ENCODE results near the gene ENO1.
"Not testable (repeated sequence)": the region's sequence is repeated elsewhere in the genome, so short reads cannot be mapped to it uniquely, and the experiment has no call there.

Gene ENO1

GRCh38 chr1:8845104-8846097 lies 33.1 kb downstream of the ENO1 start:
- no peak for DNase-seq (ENCODE audit: low read depth in 2 of 2)

- no peak for DNase-seq (ENCODE audit: low read depth in 2 of 2)
Observed at GRCh38 chr1:8844501-8845006, 33.9 kb downstream of the ENO1 start.

GRCh38 chr1:8841395-8841794 lies 37.1 kb downstream of the ENO1 start:
- no peak for DNase-seq (ENCODE audit: low read depth in 2 of 2)

DNA sequence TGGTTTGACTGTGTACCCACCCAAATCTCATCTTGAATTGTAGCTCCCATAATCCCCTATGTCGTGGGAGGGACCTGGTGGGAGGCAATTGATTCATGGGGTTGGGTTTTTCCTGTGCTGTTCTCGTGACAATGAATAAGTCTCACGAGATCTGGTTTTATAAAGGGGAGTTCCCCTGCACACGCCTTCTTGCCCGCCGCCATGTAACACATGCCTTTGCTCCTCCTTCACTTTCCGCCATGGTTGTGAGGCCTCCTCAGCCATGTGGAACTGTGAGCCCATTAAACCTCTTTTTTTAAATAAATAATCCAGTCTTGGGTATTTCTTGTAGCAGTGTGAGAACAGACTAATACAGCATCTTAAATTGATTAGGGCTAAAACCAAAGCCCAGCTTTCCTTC lies 38.5 kb downstream of the ENO1 start:
- no peak for DNase-seq (ENCODE audit: low read depth in 2 of 2)

DNA sequence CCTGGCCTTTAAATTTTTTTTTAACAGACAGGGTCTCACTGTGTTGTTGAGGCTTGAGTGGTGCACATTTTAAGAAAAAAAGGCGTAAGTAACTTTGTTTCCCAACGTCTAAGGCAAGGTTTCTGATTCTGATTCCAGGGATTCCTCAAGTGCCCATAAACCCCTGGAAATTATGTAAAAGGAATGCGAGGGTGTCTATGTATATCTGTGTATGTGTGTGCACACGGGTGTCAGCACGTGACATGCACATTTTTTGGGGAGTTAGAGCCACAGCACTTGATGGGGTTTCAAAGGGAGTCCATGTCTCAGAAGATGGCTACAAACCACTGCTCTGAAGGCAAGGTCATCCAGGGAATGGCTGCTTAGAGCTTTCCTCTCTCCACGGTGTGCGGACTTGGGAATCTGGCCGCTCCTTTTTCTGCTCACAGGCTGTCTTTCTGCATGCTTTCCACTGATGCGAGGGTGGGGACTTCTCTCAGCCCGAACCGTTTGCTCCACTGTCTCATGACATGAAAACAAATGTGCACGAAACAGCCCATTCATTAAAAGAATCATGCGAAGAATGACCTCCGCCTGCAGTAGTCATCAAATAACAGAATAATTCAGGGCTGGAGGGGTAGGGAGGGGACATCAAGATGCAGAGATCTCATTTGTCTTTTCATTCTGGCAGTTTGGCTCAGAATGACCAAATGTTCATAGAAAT lies 42.4 kb downstream of the ENO1 start:
- no peak for DNase-seq (ENCODE audit: low read depth in 2 of 2)

GRCh38 chr1:8831340-8831739 lies 47.1 kb downstream of the ENO1 start:
- DNase-seq (ENCODE audit: low read depth in 2 of 2), result no peak

DNA sequence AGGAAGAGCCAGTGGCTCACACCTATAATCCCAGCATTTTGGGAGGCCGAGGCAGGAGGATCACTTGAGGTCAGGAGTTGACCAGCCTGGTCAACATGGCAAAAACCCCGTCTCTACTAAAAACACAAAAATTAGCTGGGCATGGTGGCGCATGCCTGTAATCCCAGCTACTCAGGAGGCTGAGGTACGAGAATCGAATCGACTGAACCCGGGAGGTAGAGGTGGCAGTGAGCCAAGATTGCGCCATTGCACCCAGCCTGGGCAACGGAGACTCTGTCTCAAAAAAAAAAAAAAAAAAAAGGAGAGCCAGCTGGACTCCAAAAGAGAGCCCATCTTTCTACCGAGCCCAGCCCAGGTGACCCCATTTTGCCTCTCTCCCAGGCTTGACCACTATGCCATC lies 47.8 kb downstream of the ENO1 start:
- not testable (repeated sequence) for DNase-seq (ENCODE audit: low read depth in 2 of 2)

DNA sequence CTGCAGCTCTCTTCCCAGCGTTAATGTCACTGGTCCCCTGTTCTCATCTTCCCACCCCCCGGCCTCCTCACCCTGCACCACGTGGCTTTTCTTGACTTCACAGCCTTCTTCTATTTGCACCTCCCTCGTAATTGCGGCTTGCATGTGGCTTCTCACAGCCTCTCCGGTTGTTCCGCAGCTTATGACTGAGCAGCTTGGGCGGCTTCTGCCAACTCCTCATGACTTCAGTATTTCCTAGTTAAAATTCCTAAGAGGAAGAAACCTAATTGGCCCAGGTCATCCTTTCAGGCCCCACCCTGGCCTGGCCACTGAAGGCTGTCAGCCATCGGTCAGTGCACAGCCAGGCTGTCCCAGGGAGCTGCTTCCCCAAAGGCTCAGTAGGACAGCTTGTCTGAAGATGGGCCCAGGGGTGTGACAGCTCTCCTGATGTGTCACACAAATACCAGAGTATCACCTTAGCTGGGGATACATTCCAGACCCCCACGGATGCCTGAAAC lies 52.5 kb downstream of the ENO1 start:
- DNase-seq (ENCODE audit: low read depth in 2 of 2), result no peak

DNA sequence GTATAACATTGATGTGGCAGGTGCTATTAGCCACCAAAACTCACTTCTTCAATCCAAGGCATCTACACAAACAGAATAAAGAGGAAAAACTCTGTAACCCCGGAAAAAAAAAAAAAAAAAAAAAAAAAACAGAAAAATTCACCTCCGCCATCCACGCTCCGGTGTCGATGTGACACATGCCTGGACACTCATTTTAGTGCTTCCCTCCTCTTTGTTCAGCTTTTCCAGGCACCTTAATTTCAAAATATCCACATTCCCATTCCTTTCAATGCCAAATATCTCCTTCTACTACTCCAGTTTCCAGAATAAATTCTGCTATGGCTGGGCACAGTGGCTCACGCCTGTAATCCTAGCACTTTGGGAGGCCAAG lies 55.2 kb downstream of the ENO1 start:
- no peak for DNase-seq (ENCODE audit: low read depth in 2 of 2)

GRCh38 chr1:8822373-8823294 lies 55.9 kb downstream of the ENO1 start:
- DNase-seq (ENCODE audit: low read depth in 2 of 2), result no peak

DNA sequence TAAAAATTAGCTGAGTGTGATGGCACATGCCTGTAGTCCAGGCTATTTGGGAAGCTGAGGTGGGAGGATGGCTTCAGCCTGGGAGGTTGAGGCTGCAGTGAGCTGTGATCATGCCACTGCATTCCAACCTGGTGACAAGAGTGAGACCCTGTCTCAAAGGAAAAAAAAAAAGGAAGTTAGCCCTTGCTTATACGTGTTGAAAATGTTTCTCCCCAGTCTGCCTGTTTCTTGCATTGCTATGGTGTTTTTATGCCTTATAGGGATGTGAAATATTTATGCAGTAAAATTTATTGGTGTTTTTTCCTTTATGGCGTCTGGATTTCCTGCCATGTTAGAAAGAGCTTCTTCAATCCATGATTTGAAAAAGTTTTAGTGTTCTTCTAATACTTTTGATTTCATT lies 57.4 kb downstream of the ENO1 start:
- DNase-seq (ENCODE audit: low read depth in 2 of 2), result no peak

DNA sequence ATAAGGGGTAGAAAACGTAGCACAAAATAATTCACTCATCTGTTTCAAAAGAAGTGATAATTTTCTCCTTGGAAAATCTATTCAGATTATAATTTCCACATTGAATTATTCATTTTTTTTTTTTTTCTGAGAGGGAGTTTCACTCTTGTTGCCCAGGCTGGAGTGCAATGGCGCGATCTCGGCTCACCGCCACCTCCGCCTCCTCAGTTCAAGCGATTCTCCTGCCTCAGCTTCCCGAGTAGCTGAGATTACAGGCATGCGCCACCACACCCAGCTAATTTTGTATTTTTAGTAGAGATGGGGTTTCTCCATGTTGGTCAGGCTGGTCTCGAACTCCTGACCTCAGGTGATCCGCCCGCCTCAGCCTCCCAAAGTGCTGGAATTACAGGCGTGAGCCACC lies 59.7 kb downstream of the ENO1 start:
- DNase-seq (ENCODE audit: low read depth in 2 of 2), result not testable (repeated sequence)

DNA sequence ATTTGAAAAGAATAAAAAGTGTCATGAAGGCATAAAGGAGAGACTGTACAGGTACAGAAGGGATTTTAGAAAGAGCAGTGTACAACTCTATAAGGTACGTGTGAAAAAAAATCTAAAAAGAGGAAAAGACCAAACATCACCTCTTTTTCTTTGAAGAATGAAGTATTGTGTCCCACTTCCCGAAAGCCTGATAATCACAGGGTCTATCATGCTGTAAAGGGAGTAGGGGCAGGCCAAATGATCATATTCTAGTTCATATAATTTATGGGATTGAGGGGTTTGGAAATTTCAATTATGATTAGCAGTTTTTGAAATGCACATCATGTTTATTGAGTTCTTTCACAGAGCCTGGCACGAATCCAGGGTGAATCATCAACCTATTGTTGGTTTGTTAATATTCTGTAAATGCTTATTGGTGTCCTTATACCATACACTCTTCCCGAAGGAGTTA lies 60.1 kb downstream of the ENO1 start:
- no peak for DNase-seq (ENCODE audit: low read depth in 2 of 2)

GRCh38 chr1:8817412-8818324 lies 60.8 kb downstream of the ENO1 start, which contains the start of gene RERE:
TSS of gene RERE (minus strand) at chr1:8817640.
- DNase-seq (ENCODE audit: low read depth in 2 of 2), result peak; percentile 88 to 94

- DNase-seq (ENCODE audit: low read depth in 2 of 2), result peak in 1 of 2 donors; percentile 7
Observed at GRCh38 chr1:8816831-8817411, 61.6 kb downstream of the ENO1 start.

- DNase-seq (ENCODE audit: low read depth in 2 of 2), result no peak
Observed at GRCh38 chr1:8816264-8816663, 62.2 kb downstream of the ENO1 start.

GRCh38 chr1:8815582-8816151 lies 62.8 kb downstream of the ENO1 start:
- DNase-seq (ENCODE audit: low read depth in 2 of 2), result no peak

DNA sequence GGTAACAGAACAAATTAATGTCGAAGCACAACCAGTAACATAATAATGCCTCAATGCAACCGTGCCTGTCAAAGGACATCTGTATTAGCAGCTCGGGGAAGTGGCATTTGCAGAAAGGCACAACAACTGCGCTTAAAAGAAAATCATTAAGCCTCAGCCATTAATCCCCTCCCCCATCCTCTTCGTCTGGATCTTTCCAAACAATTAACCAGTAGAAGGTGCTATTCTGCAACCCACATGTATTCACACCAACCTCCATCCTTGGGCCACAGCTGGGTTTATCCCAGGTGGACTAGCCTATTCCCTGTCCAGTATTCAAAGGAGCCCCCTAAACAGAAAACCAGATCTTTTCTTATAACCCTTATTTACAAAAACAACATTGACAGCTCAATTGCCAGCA lies 63.6 kb downstream of the ENO1 start:
- no peak for DNase-seq (ENCODE audit: low read depth in 2 of 2)

DNA sequence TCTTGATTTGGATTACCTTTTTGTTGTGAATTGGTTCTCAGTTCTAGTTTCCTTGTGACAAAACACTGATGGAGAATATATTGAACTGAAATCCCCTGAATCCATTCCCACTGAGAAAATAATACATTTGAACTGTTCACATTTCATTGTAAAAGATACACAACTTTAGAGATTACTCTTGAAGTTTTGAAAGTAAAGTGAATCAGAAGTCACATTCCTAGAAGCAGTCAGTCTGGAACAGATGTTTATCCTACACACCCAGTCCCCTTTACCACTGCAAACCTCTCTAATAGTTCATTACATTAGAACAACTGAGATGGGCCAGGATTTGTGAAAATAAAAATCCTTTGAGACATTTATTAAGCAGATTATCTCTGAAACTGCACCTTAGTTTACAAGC lies 64.5 kb downstream of the ENO1 start:
- no peak for DNase-seq (ENCODE audit: low read depth in 2 of 2)

Data from stimulated activated CD8-positive, alpha-beta memory T cell treated with anti-CD3 and anti-CD28 coated beads, Interleukin-7, amount 100 ng/mL, for 4 hours (primary cell).